H9 (cell line): ENCODE measurements around the gene KIF6. TPM values are rescaled to one million over a fixed set of nuclear protein-coding genes. Genes with fewer than 3 reads are reported as not detected.

Experiments
- DNase-seq: peaks from one replicate; pipeline ENCODE4 v3.0.0-alpha.2; 2017
- H2AFZ ChIP-seq: one replicate; pipeline ENCODE4 v1.6.1; 2013; ENCODE audit warnings: mild to moderate bottlenecking, low read length, control low read depth, moderate library complexity
- H2AK5ac ChIP-seq: 2 replicates; pipeline ENCODE4 v1.6.1; 2013; ENCODE audit warnings: low read length, control low read depth, mixed read lengths; ENCODE audit not compliant: insufficient read length
- H2BK120ac ChIP-seq: one replicate; pipeline ENCODE4 v1.6.1; 2013; ENCODE audit warnings: low read depth, mild to moderate bottlenecking, low read length, control low read depth, inconsistent platforms; ENCODE audit not compliant: poor library complexity, severe bottlenecking
- H2BK12ac ChIP-seq: 2 replicates; pipeline ENCODE4 v1.6.1; 2013; ENCODE audit warnings: low read length, control low read depth, mixed read lengths, low read depth; ENCODE audit not compliant: insufficient read length
- H2BK15ac ChIP-seq: 2 replicates; pipeline ENCODE4 v1.6.1; 2013; ENCODE audit warnings: low read depth, low read length, control low read depth
- H2BK20ac ChIP-seq: one replicate; pipeline ENCODE4 v1.6.1; 2013; ENCODE audit warnings: low read depth, mild to moderate bottlenecking, low read length, control low read depth, inconsistent platforms; ENCODE audit not compliant: poor library complexity, severe bottlenecking
- H2BK5ac ChIP-seq: 2 replicates; pipeline ENCODE4 v1.6.1; 2013; ENCODE audit warnings: low read length, control low read depth, mixed read lengths; ENCODE audit not compliant: insufficient read length
- H3K14ac ChIP-seq: 2 replicates; pipeline ENCODE4 v1.6.1; 2013; ENCODE audit warnings: low read length, control low read depth; ENCODE audit not compliant: insufficient read depth
- H3K18ac ChIP-seq: 2 replicates; pipeline ENCODE4 v1.6.1; 2013; ENCODE audit warnings: low read depth, mild to moderate bottlenecking, mixed read lengths, low read length, control low read depth; ENCODE audit not compliant: insufficient read length
- H3K23ac ChIP-seq: 2 replicates; pipeline ENCODE4 v1.6.1; 2013; ENCODE audit warnings: low read length, control low read depth, mixed read lengths, low read depth; ENCODE audit not compliant: insufficient read length
- H3K23me2 ChIP-seq: 2 replicates; pipeline ENCODE4 v1.6.1; 2013; ENCODE audit warnings: low read depth, mild to moderate bottlenecking, mixed read lengths, low read length, control low read depth; ENCODE audit not compliant: insufficient read length, poor library complexity, severe bottlenecking
- H3K27ac ChIP-seq: 2 replicates; pipeline ENCODE4 v1.5.1; 2013; ENCODE audit warnings: low read length, control low read depth, mixed read lengths, low read depth; ENCODE audit not compliant: insufficient read length
- H3K27me3 ChIP-seq: 2 replicates; pipeline ENCODE4 v1.6.1; 2013; ENCODE audit warnings: low read length, control low read depth, inconsistent platforms; ENCODE audit not compliant: insufficient read depth
- H3K4ac ChIP-seq: 2 replicates; pipeline ENCODE4 v1.6.1; 2013; ENCODE audit warnings: low read depth, mild to moderate bottlenecking, control low read depth, inconsistent platforms, low read length, moderate library complexity
- H3K4me1 ChIP-seq: 2 replicates; pipeline ENCODE4 v1.6.1; 2013; ENCODE audit warnings: low read length, control low read depth, inconsistent platforms; ENCODE audit not compliant: insufficient read depth
- H3K4me2 ChIP-seq: 2 replicates; pipeline ENCODE4 v1.6.1; 2013; ENCODE audit warnings: low read length, control low read depth, mixed read lengths; ENCODE audit not compliant: insufficient read length, insufficient read depth
- H3K56ac ChIP-seq: 2 replicates; pipeline ENCODE4 v1.6.1; 2013; ENCODE audit warnings: low read depth, mild to moderate bottlenecking, mixed read lengths, low read length, control low read depth; ENCODE audit not compliant: insufficient read length
- H3K79me1 ChIP-seq: 2 replicates; pipeline ENCODE4 v1.6.1; 2013; ENCODE audit warnings: low read depth, mild to moderate bottlenecking, moderate library complexity, low read length, control low read depth, inconsistent platforms; ENCODE audit not compliant: insufficient read depth, poor library complexity, severe bottlenecking
- H3K79me2 ChIP-seq: 2 replicates; pipeline ENCODE4 v1.6.1; 2013; ENCODE audit warnings: low read length, control low read depth, inconsistent platforms; ENCODE audit not compliant: insufficient read depth
- H3K9ac ChIP-seq: 2 replicates; pipeline ENCODE4 v1.6.1; 2013; ENCODE audit warnings: low read length, control low read depth, mixed read lengths; ENCODE audit not compliant: insufficient read length; ENCODE audit errors: extremely low read depth
- H3K9me3 ChIP-seq: one replicate; pipeline ENCODE4 v1.6.1; 2013; ENCODE audit warnings: low read depth, low read length, inconsistent platforms; ENCODE audit not compliant: control insufficient read depth
- H3T11ph ChIP-seq: one replicate; pipeline ENCODE4 v1.6.1; 2013; ENCODE audit warnings: mild to moderate bottlenecking, low read length, control low read depth, inconsistent platforms
- H4K20me1 ChIP-seq: one replicate; pipeline ENCODE4 v1.6.1; 2013; ENCODE audit not compliant: control insufficient read depth, insufficient read length, insufficient read depth
- H4K5ac ChIP-seq: 2 replicates; pipeline ENCODE4 v1.6.1; 2013; ENCODE audit warnings: low read depth, mild to moderate bottlenecking, mixed read lengths, low read length, control low read depth; ENCODE audit not compliant: insufficient read length
- H4K8ac ChIP-seq: replicated peaks from 2 replicates; pipeline ENCODE4 v1.6.1; 2013; ENCODE audit warnings: low read length, control low read depth, mixed read lengths, low read depth; ENCODE audit not compliant: insufficient read length
- H4K91ac ChIP-seq: 2 replicates; pipeline ENCODE4 v1.6.1; 2013; ENCODE audit warnings: low read depth, mild to moderate bottlenecking, moderate library complexity, mixed read lengths, low read length, control low read depth; ENCODE audit not compliant: insufficient read length
- H3K27ac Mint-ChIP-seq, 3 experiments: 2 replicates in 2 of 3; 3 replicates in 1 of 3; pipeline ENCODE4 v1.8.0; 2020 to 2021; ENCODE audit warnings: mixed read lengths in 3 of 3, mild to moderate bottlenecking in 1 of 3, moderate library complexity in 1 of 3
- H3K27me3 Mint-ChIP-seq: 2 replicates; pipeline ENCODE4 v1.8.0; 2021; ENCODE audit warnings: low read depth, mild to moderate bottlenecking, moderate library complexity, mixed read lengths
- H3K36me3 Mint-ChIP-seq, 3 experiments: 2 replicates in 2 of 3; 3 replicates in 1 of 3; pipeline ENCODE4 v1.8.0; 2020 to 2021; ENCODE audit warnings: low read depth in 3 of 3, mixed read lengths in 3 of 3; ENCODE audit not compliant: insufficient read depth in 1 of 3
- H3K4me1 Mint-ChIP-seq, 2 experiments: 2 replicates each; pipeline ENCODE4 v1.8.0; 2020; ENCODE audit warnings: mixed read lengths in 2 of 2
- H3K4me3 Mint-ChIP-seq, 2 experiments: 2 replicates in 1 of 2; 3 replicates in 1 of 2; pipeline ENCODE4 v1.8.0; 2020 to 2021; ENCODE audit warnings: mild to moderate bottlenecking in 2 of 2, mixed read lengths in 2 of 2, moderate library complexity in 1 of 2
- H3K9me3 Mint-ChIP-seq, 2 experiments: 2 replicates in 1 of 2; 3 replicates in 1 of 2; pipeline ENCODE4 v1.8.0; 2020; ENCODE audit warnings: mild to moderate bottlenecking in 2 of 2, mixed read lengths in 2 of 2, moderate library complexity in 1 of 2
- WGBS: extraction: QIAGEN DNeasy Blood & Tissue Kit; methylation state at CpG from one replicate; pipeline ENCODE4 v1.1.7; 2013; ENCODE audit warnings: missing lambda C conversion rate, low lambda C conversion rate, mixed read lengths; ENCODE audit not compliant: insufficient read length; ENCODE audit errors: extremely low coverage; 5-methylcytosine and 5-hydroxymethylcytosine counted together
- total RNA-seq: library from RNA; stranded (reverse); gene quantifications from 2 replicates; pipeline ENCODE4 v1.2.1, GENCODE V29; 2021
- TF ChIP-seq, protein P1 (sequence below): fragments of 200-600 bp; sonication (generic); conservative IDR thresholded peaks from 3 replicates; pipeline ENCODE4 v1.8.0; 2021; ENCODE audit warnings: antibody characterized with exemption, mild to moderate bottlenecking

Gene KIF6
- total RNA-seq, 1 experiment from 2014 or later, result 0.63 TPM

DNA sequence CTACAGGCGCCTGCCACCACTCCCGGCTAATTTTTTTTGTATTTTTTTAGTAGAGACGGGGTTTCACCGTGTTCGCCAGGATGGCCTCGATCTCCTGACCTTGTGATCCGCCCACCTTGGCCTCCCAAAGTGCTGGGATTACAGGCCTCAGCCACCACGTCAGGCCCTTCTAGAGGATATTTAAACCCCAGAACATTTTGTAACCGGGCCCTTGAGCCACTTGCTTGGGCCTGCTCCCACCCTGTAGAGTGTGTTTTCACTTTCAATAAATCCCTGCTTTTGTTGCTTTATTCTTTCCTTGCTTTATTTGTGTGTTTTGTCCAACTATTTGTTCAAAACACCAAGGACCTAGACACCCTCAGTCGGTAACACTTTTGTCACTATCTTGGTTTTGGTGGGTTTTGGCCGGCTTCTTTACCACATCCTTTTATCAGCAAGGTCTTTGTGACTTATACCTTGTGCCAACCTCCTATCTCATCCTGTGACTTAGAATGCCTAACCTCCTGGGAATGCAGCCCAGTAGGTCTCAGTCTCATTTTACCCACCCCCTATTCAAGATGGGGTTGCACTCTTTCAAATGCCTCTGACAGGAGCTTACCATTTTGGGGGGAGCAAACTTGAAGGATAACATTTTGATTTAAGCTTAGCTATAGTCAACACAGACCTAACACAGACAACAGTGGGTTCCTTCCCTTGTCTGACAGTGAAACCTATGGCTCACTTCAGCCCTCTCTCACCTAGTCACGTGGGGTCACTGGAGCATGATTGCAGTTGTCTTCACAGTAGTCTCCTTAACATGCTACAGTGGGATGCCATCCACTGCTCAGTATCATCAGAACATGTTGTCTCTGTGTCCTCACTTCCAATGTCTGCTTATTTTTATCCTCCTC is 27.9 kb upstream of the KIF6 start:
- Mint-ChIP-seq H3K27ac (no peak overlapping the region; a peak in 1 of 7 replicates), H3K4me3 (no peak overlapping the region), H3K27me3 (no peaks in the 10 kb centered on the region), H3K4me1 (peaks cover 0 to 3% of the 10 kb centered on the region in 2 experiments; a peak in 1 of 4 replicates), H3K9me3 (no peaks in the 10 kb centered on the region), H3K36me3 (no peaks in the 10 kb centered on the region)
- no peak overlapping the region for H2AK5ac ChIP-seq
- H3K4ac ChIP-seq, result no peak overlapping the region
- no peaks in the 10 kb centered on the region for H4K20me1 ChIP-seq
- H3K4me2 ChIP-seq, result no peak overlapping the region
- no peak overlapping the region for H3K56ac ChIP-seq
- no peak overlapping the region for H2BK120ac ChIP-seq
- no peaks in the 10 kb centered on the region for H3K23me2 ChIP-seq
- no peak overlapping the region for H4K5ac ChIP-seq
- no peak overlapping the region for H2AFZ ChIP-seq
- no peak overlapping the region for H3K23ac ChIP-seq
- H4K91ac ChIP-seq, result no peak overlapping the region
- H3K27ac ChIP-seq, result no peak overlapping the region
- H3K9me3 ChIP-seq, result no peaks in the 10 kb centered on the region
- no CpG with 5 or more reads among the region's 12 CpGs for WGBS
- H4K8ac ChIP-seq, result no peak overlapping the region
- no peak overlapping the region for H3T11ph ChIP-seq
- H3K18ac ChIP-seq, result no peak overlapping the region
- DNase-seq, result no peak
- H3K79me2 ChIP-seq, result peaks cover 3% of the 10 kb centered on the region; the same call in 1 of the 2 replicates
- H2BK15ac ChIP-seq, result no peak overlapping the region
- TF ChIP-seq, protein P1, sequence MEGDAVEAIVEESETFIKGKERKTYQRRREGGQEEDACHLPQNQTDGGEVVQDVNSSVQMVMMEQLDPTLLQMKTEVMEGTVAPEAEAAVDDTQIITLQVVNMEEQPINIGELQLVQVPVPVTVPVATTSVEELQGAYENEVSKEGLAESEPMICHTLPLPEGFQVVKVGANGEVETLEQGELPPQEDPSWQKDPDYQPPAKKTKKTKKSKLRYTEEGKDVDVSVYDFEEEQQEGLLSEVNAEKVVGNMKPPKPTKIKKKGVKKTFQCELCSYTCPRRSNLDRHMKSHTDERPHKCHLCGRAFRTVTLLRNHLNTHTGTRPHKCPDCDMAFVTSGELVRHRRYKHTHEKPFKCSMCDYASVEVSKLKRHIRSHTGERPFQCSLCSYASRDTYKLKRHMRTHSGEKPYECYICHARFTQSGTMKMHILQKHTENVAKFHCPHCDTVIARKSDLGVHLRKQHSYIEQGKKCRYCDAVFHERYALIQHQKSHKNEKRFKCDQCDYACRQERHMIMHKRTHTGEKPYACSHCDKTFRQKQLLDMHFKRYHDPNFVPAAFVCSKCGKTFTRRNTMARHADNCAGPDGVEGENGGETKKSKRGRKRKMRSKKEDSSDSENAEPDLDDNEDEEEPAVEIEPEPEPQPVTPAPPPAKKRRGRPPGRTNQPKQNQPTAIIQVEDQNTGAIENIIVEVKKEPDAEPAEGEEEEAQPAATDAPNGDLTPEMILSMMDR, result no peak
- H2BK5ac ChIP-seq, result no peak overlapping the region
- H3K9ac ChIP-seq, result no peak overlapping the region
- no peaks in the 10 kb centered on the region for H3K27me3 ChIP-seq
- H2BK20ac ChIP-seq, result no peak overlapping the region
- no peak overlapping the region for H3K14ac ChIP-seq
- no peaks in the 10 kb centered on the region for H3K79me1 ChIP-seq
- H3K4me1 ChIP-seq, result no peaks in the 10 kb centered on the region
- no peak overlapping the region for H2BK12ac ChIP-seq
